ENCODE data around the gene PIEZO1.

The PIEZO1 gene

DNA sequence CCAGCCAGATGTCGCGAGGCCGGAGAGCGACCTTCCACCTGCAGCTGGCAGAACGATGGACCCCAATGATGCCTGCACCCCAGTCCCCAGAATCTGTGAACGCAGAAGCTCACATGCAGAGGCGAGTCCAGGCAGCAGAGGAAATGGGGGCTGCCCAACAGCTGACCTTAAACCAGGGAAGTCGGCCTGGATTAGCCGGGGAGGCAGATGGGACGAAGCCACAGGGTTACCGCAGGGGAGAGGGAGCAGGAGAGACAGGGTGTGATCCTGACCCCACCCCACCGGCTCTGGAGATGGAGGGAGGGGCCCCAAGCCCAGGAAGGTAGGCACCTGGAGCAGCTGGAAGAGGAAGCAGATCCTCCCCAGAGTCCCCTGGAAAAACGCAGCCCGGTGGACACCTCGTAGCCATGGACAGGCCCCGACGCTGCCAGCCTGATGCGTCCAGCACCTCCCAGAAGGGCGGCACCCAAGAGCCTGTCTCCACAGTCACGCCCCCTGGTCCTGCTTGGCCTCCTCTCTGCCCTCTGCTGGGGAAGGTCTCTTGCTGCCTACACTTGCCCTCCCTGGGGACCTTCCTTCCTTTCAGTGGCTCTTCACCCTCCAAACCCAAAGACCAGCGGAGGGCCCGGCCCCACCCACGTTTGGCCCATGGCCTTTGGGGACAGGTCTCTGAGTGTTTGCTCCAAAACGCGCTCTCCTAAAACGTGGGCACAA is 37.3 kb downstream of the PIEZO1 start:
- DNase-seq, result peak; percentile 40

DNA sequence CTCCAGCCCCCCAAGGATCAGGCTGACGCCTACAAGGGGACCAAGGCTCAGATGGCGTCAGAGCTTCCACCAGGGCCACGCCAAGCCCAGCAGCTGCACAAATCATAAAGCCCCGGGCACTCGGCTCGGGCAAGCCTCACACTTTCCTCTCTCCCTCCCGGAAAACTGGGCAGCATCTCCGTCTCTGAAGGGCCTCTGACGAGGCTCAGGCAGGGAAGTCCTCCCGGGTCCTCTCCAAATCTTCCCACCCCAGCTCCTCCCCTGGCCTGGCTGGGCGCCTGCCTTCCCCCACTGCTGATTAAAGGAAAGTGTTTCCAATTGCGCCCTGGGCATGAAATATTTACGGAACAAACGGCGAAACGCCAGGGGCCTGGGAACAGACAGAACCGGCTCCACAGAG is 38.5 kb downstream of the PIEZO1 start:
- no peak for DNase-seq

- no peak for DNase-seq
Measured at GRCh38 chr16:88744577-88745521, 40.2 kb downstream of the PIEZO1 start.

DNA sequence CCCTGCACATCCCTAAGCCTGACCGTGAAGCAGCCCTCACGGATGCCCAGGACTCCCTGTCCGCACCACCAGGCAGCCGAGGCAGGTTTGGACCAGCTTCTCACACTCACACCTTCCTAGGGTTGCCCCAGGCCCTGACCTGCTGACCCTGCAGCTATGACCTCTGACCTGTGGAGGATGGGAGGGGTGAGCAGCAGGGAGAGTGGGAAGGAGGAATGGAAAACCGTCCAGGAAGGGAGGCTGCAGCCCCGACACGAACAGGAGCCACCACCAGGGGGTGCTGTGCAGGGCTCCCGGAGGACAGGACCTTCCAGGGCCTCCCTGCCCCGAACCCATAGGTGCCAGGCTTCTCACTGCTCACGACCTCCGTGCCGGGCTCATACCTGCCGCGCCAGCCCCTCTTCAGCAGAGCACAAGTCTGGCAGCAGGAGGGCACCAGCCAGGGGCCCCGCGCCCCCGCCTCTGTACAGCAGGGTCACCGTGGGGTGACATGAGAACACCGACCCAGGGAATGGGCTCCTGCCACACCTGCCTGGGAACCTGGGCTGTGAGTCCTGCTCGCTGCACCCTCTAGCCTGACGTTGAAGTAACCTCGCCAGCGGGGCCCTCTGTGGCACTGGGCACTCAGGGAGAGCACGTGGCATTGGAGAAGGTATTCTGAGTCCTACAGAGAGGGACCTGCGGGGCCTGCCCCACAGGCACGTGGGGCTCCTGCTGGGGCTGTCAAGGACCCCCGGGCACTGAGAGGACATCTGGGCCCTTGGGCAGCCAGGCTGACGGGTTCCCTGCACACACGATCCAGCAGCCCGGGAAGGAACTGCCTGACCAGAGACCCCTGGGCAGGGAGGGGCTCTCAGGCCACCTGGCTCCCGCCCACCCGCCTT is 41.1 kb downstream of the PIEZO1 start:
- peak; percentile 75 for DNase-seq

- no peak for DNase-seq
Measured at GRCh38 chr16:88742896-88743605, 42.0 kb downstream of the PIEZO1 start.

GRCh38 chr16:88741368-88741767 is 43.7 kb downstream of the PIEZO1 start:
- no peak for DNase-seq

DNA sequence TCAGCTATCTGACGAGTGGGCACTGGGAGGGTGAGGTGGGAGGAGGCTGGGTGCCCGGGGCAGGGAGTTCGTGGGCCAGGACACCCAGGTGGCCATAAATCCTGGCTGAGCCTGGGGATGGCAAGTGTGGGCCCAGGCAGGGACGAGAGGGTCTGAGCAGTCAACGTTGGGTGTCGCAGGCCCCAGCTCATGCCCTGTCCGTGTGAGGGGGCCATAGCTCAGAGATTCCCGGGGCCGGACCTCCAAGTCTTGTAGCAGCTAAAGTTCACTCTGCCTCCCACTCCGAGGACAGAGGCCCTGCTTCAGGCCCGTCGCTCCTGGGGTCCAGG is 44.3 kb downstream of the PIEZO1 start:
- DNase-seq, result no peak

DNA sequence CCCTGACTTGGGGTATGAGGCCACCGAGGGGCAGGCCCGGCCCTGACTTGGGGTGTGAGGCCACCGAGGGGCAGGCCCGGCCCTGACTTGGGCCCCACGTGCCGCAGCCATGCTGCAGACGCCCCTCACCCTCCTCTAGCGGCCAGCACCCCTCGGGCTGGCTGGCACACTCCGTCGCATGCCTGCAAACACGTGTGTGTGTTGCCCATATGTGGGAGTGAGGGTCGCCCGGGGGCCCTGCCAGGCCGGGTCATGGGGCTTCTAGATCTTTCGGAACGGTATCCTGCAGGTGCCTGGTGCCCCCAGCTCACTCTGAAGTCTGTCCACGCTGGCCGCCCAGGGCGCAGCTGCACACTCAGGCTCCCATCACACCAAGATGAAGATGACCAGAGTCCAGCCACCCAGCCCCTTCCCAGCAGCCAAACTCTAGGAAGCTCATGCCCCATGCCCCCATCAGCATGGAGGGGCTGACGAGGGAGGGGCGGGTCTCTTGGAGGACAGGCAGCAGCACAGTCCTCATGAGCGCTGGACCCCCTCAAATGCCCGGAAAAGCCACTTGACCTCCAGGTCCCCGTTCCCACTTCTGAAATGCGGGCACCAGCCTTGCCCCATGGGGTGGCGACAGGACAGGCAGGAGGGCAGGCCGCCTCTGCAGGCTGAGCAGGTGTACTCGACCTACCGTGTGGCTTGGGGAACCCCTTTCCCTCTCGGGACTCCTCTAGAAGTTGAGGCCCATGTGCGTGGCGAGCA is 44.9 kb downstream of the PIEZO1 start:
- no peak for DNase-seq

DNA sequence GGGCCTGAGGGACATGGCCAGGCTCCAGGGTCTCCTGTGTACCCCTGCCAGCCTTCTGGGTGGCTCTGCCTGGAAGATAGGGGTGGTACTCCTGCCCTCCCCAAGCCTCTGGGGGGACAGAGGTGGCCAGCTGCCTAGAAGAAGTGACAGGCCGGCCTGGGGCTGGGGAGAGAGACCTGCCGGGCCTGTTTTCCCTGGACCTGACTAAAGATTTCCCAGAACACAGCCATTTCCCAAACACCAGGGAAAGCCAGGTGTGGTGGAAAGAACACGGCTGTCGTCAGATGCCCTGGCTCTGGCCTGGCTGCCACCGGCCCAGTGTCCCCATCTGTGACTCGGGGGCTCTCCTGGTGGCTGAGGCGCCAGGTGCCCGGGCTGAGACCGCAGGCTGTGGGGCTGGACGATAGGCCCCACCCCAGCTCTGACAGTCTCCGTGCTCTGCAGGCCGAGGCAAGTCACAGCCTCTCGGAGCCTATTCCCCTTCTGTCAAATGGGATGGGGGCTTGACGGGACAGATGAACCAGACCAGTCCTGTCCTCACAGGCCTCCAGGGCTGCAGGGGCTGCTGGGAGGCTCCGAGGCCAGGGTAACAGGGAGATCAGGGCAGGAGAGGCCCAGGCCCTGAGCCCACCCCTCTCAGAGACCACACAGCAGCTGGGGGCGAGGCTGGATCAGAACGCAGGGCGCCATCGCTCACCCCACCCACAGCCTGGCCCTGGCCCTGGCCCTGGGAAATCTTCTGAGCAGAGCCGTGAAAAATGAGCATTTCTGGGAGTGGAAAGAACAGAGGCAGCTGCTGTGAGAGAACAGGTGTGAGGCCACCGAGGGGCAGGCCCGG is 45.7 kb downstream of the PIEZO1 start:
- no peak for DNase-seq

- DNase-seq, result no peak
Measured at GRCh38 chr16:88738151-88739084, 46.6 kb downstream of the PIEZO1 start.

- DNase-seq, result peak; percentile 64
Measured at GRCh38 chr16:88737298-88738150, 47.5 kb downstream of the PIEZO1 start.

- DNase-seq, result no peak
Measured at GRCh38 chr16:88736496-88736895, 48.5 kb downstream of the PIEZO1 start.

GRCh38 chr16:88736088-88736487 is 48.9 kb downstream of the PIEZO1 start:
- no peak for DNase-seq

GRCh38 chr16:88735616-88736015 is 49.4 kb downstream of the PIEZO1 start:
- DNase-seq, result no peak

DNA sequence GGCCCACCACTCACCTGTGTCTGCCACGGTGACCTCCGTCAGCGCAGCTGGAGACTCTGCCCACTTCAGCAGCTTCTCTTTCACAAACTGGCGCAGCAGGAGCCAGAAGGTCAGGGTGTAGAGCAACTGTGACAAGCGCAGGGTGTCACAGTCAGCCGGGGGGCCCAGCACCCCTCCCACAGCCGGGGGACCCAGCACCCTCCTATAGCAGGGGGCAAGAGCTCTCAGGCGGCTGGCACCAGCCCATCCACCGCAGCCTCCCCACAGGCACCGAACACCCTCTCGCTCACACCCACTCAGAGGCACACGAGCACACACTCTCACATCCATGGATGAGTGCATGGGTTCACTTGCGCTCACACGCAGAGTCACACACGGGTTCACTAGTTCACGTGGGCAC is 49.9 kb downstream of the PIEZO1 start:
- DNase-seq, result no peak

- no peak for DNase-seq
Measured at GRCh38 chr16:88734361-88734728, 50.7 kb downstream of the PIEZO1 start.

DNA sequence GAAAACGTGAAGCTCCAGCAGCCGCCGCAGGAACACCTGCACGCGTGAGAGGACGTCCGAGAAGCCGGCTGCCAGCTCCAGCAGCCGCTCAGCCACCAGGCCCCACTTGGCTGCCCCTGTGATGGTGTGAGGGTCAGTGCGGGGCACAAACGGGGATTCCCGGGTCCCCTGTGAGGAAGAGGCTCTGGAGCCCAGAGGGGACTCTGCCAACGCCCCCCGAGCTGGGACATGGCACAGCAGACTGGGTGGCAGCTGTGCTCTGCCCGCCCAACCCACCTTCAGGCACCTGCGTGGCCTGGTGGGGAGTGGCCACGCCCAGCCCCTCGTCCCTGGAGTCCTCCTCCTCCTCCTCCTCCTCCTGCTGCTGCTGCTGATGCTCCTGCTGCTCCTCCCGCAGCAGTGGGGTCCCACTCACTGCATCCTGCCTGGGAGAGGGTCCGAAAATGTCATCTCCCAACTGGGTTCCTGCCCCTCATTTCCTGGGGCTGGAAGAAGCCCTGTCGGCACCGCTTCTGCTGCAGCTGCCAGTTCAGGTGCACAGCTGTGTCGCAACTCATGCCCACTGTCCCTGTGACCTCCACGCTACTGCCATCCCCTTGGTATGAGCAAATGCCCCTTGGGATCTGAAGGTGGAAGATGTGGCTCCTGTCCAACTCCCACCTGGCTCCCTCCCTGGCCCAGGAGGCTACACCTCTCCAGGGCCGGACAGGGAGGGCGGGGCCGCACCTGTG is 51.2 kb downstream of the PIEZO1 start:
- DNase-seq, result no peak

- no peak for DNase-seq
Measured at GRCh38 chr16:88732961-88733294, 52.1 kb downstream of the PIEZO1 start.

Measured in activated naive CD4-positive, alpha-beta T cell treated with anti-CD3 and anti-CD28 coated beads, Interleukin-2, amount 50 U/mL, for 16 hours (primary cell).